Tibial nerve (tissue), 4 donors: ENCODE data around the gene AKAIN1. TPM values are rescaled to one million over a fixed set of nuclear protein-coding genes. Genes with fewer than 3 reads are reported as not detected.

ENCODE experiments used
- DNase-seq, 2 donors: peaks; one replicate each; pipeline ENCODE4 v3.0.0-alpha.2; 2019; ENCODE audit warnings: low spot score in 2 of 2
- H3K27ac ChIP-seq, 4 donors: fragments of 200-600 bp; sonication (generic) in 3 of 4; one replicate each; pipeline ENCODE4 v1.5.1; 2017 to 2019; ENCODE audit warnings: mild to moderate bottlenecking in 1 of 4
- H3K27me3 ChIP-seq, 2 donors: fragments of 200-600 bp; sonication (generic) in 1 of 2; one replicate each; pipeline versions ENCODE4 v1.5.1 to v1.6.0; 2017 to 2019
- H3K36me3 ChIP-seq, 3 donors: fragments of 200-600 bp; sonication (generic); one replicate each; pipeline ENCODE4 v1.5.1; 2018 to 2019
- H3K4me1 ChIP-seq, 4 donors: fragments of 200-600 bp; sonication (generic) in 3 of 4; one replicate each; pipeline ENCODE4 v1.5.1; 2017 to 2019
- H3K4me3 ChIP-seq, 4 donors: fragments of 200-600 bp; sonication (generic) in 3 of 4; one replicate each; pipeline ENCODE4 v1.5.1; 2017 to 2019; ENCODE audit warnings: mild to moderate bottlenecking in 1 of 4, moderate library complexity in 1 of 4
- H3K9me3 ChIP-seq, 4 donors: fragments of 200-600 bp; sonication (generic) in 3 of 4; one replicate each; pipeline ENCODE4 v1.5.1; 2017 to 2019
- EP300 ChIP-seq, 2 donors: sonication (generic); formaldehyde crosslinking; IDR thresholded peaks; one replicate each; pipeline ENCODE4 v1.6.1; 2017; ENCODE audit warnings: antibody characterized with exemption in 2 of 2, mild to moderate bottlenecking in 1 of 2
- POLR2A ChIP-seq, 2 donors: fragments of 450-650 bp; IDR thresholded peaks; one replicate each; pipeline ENCODE4 v1.6.1; 2017; ENCODE audit warnings: antibody characterized with exemption in 2 of 2, mild to moderate bottlenecking in 2 of 2, moderate library complexity in 2 of 2
- WGBS, 2 donors: methylation state at CpG; one replicate each; pipeline ENCODE4 v1.1.5; 2018; 5-methylcytosine and 5-hydroxymethylcytosine counted together
- total RNA-seq, 4 donors: library from RNA; depleted of rRNA; stranded (reverse); fragments of >200 nt; gene quantifications; one replicate each; pipeline ENCODE4 v1.1.0, GENCODE V29; 2016
- TF ChIP-seq, protein P1 (sequence below), 5 experiments: fragments of 200-600 bp in 3 of 5; fragments of 450-650 bp in 2 of 5; sonication (generic) in 3 of 5; IDR thresholded peaks; one replicate each; pipeline ENCODE4 v1.5.1; 2016 to 2019; ENCODE audit warnings: antibody characterized with exemption in 5 of 5, mild to moderate bottlenecking in 3 of 5, moderate library complexity in 2 of 5

Gene AKAIN1
- total RNA-seq, 4 donors from 2014 or later, result not detected

DNA sequence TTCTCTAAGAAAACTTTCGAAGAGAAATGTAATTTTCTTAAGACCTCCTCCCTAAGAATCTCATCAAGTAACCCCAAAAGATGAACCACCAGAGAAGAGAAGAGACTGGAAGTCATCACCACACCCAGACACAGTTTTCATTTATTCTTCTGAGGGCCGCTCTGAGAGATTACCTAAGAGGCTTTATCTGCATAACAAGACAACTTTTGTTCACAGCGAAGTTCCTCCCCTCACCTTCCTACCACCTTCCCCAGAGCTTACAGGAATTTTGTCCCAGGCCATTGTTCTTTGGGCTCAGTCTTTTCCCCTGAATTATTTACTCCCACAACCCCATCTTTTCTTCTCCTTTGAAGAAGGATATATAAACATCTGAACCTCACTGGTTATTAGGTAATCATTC lies 92.8 kb downstream of the AKAIN1 start:
- TF ChIP-seq POLR2A (IDR thresholded peaks at IDR 0.05) (no peak), EP300 (IDR thresholded peaks at IDR 0.05) (no peak)
- TF ChIP-seq, protein P1, sequence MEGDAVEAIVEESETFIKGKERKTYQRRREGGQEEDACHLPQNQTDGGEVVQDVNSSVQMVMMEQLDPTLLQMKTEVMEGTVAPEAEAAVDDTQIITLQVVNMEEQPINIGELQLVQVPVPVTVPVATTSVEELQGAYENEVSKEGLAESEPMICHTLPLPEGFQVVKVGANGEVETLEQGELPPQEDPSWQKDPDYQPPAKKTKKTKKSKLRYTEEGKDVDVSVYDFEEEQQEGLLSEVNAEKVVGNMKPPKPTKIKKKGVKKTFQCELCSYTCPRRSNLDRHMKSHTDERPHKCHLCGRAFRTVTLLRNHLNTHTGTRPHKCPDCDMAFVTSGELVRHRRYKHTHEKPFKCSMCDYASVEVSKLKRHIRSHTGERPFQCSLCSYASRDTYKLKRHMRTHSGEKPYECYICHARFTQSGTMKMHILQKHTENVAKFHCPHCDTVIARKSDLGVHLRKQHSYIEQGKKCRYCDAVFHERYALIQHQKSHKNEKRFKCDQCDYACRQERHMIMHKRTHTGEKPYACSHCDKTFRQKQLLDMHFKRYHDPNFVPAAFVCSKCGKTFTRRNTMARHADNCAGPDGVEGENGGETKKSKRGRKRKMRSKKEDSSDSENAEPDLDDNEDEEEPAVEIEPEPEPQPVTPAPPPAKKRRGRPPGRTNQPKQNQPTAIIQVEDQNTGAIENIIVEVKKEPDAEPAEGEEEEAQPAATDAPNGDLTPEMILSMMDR (IDR thresholded peaks at IDR 0.05), result no peak
- no peak for DNase-seq
- Histone ChIP-seq H3K4me3 (no peak overlapping the region), H3K27me3 (no peaks in the 10 kb centered on the region), H3K27ac (no peak overlapping the region), H3K9me3 (no peaks in the 10 kb centered on the region), H3K4me1 (no peaks in the 10 kb centered on the region), H3K36me3 (no peaks in the 10 kb centered on the region)
- whole genome bisulfite sequencing, 2 donors, result 37 to 73% methylated on average over 3 of the region's 3 CpGs

DNA sequence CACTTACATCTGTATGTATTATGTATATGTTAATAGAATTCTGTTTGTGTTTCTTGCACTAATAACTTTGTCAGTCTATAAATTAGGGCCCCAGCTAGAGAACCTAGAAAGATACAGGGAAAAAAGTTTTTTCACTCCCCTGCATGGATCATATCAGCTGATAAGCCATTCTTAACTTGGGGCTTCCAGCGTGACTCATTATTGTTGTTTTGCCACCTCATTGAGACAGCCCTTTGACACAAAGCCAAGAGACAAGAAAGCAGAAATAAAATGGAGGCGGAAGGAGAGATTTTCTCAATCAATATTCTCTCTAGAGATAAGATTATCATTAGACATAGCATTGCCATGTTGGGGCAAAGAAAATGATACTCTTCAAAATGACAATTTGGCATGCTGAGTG lies 93.4 kb downstream of the AKAIN1 start:
- 44 to 52% methylated on average over 2 of the region's 2 CpGs for WGBS, 2 donors
- TF ChIP-seq POLR2A (IDR thresholded peaks at IDR 0.05) (no peak), EP300 (IDR thresholded peaks at IDR 0.05) (no peak)
- TF ChIP-seq, protein P1 (IDR thresholded peaks at IDR 0.05), result no peak
- no peak for DNase-seq
- Histone ChIP-seq H3K36me3 (no peaks in the 10 kb centered on the region), H3K27me3 (no peaks in the 10 kb centered on the region), H3K27ac (no peak overlapping the region), H3K4me1 (no peaks in the 10 kb centered on the region), H3K9me3 (no peaks in the 10 kb centered on the region), H3K4me3 (no peak overlapping the region)

DNA sequence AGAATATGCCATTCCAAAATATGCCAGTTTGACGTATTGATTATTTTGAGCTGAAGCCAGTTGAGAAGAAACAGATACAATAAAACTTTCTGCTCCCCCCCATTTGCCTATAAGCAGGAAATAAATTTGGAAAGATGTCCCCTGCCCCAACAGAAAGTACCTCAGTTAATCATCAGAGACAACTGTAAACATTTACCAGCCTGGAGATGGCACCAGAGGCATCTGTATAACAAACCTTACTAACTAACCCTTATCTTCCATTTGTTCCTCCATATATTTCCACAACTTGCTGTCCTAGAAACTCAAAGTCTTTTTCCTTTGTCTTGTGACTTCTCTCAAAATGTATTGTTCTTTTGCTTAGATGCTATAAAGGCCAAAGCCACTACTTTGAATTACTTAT lies 93.8 kb downstream of the AKAIN1 start:
- no peaks in the 10 kb centered on the region for H3K27me3 ChIP-seq
- TF ChIP-seq, protein P1 (IDR thresholded peaks at IDR 0.05), result no peak
- TF ChIP-seq POLR2A (IDR thresholded peaks at IDR 0.05) (no peak), EP300 (IDR thresholded peaks at IDR 0.05) (no peak)
- H3K9me3 ChIP-seq, result no peaks in the 10 kb centered on the region
- WGBS, 2 donors, result 70 to 92% methylated on average over 1 of the region's 1 CpG
- H3K27ac ChIP-seq, result no peak overlapping the region
- DNase-seq, result no peak
- no peak overlapping the region for H3K4me3 ChIP-seq
- H3K4me1 ChIP-seq, result no peaks in the 10 kb centered on the region
- H3K36me3 ChIP-seq, result no peaks in the 10 kb centered on the region

DNA sequence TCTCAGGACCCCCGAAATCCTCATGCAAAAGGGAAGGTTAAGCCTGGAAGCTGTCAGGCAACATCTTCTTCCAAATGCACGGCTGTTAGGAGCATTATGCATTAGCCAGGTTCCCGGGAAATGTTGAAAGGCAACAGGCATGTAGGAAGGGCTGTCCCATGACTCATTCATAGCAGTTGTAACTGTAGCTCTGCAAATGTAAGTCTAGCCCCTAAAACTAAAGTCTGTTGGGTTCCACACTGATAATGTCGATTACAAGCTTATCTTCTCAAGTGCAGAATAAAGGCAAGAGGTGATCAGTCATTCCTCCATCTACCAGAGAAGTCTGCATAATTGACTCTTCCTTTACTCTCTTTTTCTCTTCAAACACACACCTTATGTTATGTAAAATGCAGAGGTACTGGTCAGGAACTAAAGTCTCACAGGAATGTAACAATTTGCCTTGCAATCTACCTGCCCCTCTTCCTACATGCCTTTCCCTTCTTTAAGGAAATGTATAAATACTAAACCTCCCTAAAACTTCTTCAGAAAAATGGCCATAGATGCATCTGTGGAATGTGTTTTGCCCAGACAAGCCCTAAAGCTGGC lies 99.8 kb downstream of the AKAIN1 start:
- Histone ChIP-seq H3K4me1 (no peaks in the 10 kb centered on the region), H3K27ac (no peak overlapping the region), H3K36me3 (no peaks in the 10 kb centered on the region), H3K27me3 (no peaks in the 10 kb centered on the region), H3K9me3 (no peaks in the 10 kb centered on the region), H3K4me3 (no peak overlapping the region)
- TF ChIP-seq EP300 (IDR thresholded peaks at IDR 0.05) (no peak), POLR2A (IDR thresholded peaks at IDR 0.05) (no peak)
- TF ChIP-seq, protein P1 (IDR thresholded peaks at IDR 0.05), result no peak
- no peak for DNase-seq
- WGBS, 2 donors, result 51 to 64% methylated on average over 4 of the region's 4 CpGs

DNA sequence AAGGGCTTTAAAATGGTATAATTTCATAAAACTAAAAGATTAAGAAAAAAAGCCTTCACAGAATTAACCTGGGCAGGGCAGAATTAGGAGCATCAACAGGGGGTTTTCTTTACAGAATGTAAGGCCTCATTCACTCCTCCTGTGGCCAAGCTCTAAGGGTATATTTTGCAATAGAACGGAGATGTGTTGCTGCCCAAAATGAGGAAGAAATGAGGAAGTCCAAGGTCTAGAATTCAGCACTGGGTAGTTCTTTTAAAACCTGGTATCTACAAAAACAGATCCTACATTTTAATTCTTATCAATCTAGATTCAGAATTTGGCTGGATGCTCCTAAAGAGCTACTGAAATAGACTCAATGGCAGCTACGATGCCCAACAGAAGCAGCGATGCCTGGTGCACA lies 101.8 kb downstream of the AKAIN1 start:
- 89 to 90% methylated on average over 3 of the region's 3 CpGs for WGBS, 2 donors
- no peak for DNase-seq
- H3K4me3 ChIP-seq, result no peak overlapping the region
- TF ChIP-seq, protein P1 (IDR thresholded peaks at IDR 0.05), result no peak
- TF ChIP-seq POLR2A (IDR thresholded peaks at IDR 0.05), result no peak
- no peak for TF ChIP-seq EP300 (IDR thresholded peaks at IDR 0.05)
- H3K27ac ChIP-seq, result no peak overlapping the region
- H3K27me3 ChIP-seq, result no peaks in the 10 kb centered on the region
- peaks cover 0 to 6% (median 0%) of the 10 kb centered on the region in 4 donors for H3K9me3 ChIP-seq
- H3K4me1 ChIP-seq, result no peaks in the 10 kb centered on the region
- H3K36me3 ChIP-seq, result no peaks in the 10 kb centered on the region
